Kidney epithelial cell (primary cell): ENCODE results near the gene SORCS2. TPM values are rescaled to one million over a fixed set of nuclear protein-coding genes. Genes with fewer than 3 reads are reported as not detected.

Experiments used
- DNase-seq: peaks from one replicate; pipeline ENCODE4 v3.0.0-alpha.2; 2010; ENCODE audit warnings: low read depth
- H3K27me3 ChIP-seq: 2 replicates; pipeline ENCODE4 v1.6.0; 2011; ENCODE audit warnings: low read length; ENCODE audit not compliant: control insufficient read depth, insufficient read depth
- H3K36me3 ChIP-seq: 2 replicates; pipeline ENCODE4 v1.5.1; 2011; ENCODE audit warnings: low read length; ENCODE audit not compliant: control insufficient read depth, insufficient read depth
- H3K4me3 ChIP-seq: 2 replicates; pipeline ENCODE4 v1.5.1; 2011; ENCODE audit warnings: low read depth, mild to moderate bottlenecking, control low read depth, low read length
- CTCF ChIP-seq: IDR thresholded peaks from 2 replicates; pipeline ENCODE4 v1.5.1; 2011; ENCODE audit warnings: mild to moderate bottlenecking, moderate library complexity, low read length, control low read depth, inconsistent platforms; ENCODE audit not compliant: insufficient read depth, poor library complexity, severe bottlenecking
- total RNA-seq: library from RNA; depleted of rRNA; stranded (reverse); fragments of >200 nt; gene quantifications from 2 replicates; pipeline ENCODE4 v1.2.3, GENCODE V29; 2015

SORCS2 gene
- total RNA-seq, 1 donor from 2014 or later = 1.4 TPM

GRCh38 chr4:7756071-7756470, 563.7 kb downstream of the SORCS2 start:
- no peak overlapping the region for H3K4me3 ChIP-seq
- no peak for TF ChIP-seq CTCF
- H3K27me3 ChIP-seq = no peaks in the 10 kb centered on the region
- DNase-seq = no peak
- H3K36me3 ChIP-seq = no peaks in the 10 kb centered on the region

GRCh38 chr4:7756561-7757355, 564.4 kb downstream of the SORCS2 start:
- Histone ChIP-seq H3K4me3 (no peak overlapping the region), H3K27me3 (no peaks in the 10 kb centered on the region), H3K36me3 (no peaks in the 10 kb centered on the region)
- no peak for TF ChIP-seq CTCF
- DNase-seq = no peak

GRCh38 chr4:7757501-7758471, 565.4 kb downstream of the SORCS2 start:
- H3K36me3 ChIP-seq = no peaks in the 10 kb centered on the region

GRCh38 chr4:7758476-7758875, 566.1 kb downstream of the SORCS2 start:
- H3K36me3 ChIP-seq = no peaks in the 10 kb centered on the region
- no peak for TF ChIP-seq CTCF
- H3K4me3 ChIP-seq = no peak overlapping the region
- H3K27me3 ChIP-seq = no peaks in the 10 kb centered on the region
- DNase-seq = no peak

More at GRCh38 chr4:7757501-7758471, 565.4 kb downstream of the SORCS2 start:
- Histone ChIP-seq H3K4me3 (no peak overlapping the region), H3K27me3 (no peaks in the 10 kb centered on the region)
- TF ChIP-seq CTCF = no peak
- no peak for DNase-seq

- no peaks in the 10 kb centered on the region for H3K27me3 ChIP-seq
- DNase-seq = no peak
- H3K4me3 ChIP-seq = no peak overlapping the region
- no peak for TF ChIP-seq CTCF
- no peaks in the 10 kb centered on the region for H3K36me3 ChIP-seq
Measured at GRCh38 chr4:7759216-7759615, 566.9 kb downstream of the SORCS2 start.
